Astrocyte of the spinal cord (primary cell): Measurements from ENCODE around the gene SFSWAP.

ENCODE experiments used
- DNase-seq: peaks from one replicate; pipeline ENCODE4 v3.0.0; 2011; ENCODE audit warnings: low read depth, low spot score
- H3K4me3 ChIP-seq: 2 replicates; pipeline ENCODE4 v1.5.1; 2011; ENCODE audit warnings: low read depth, mild to moderate bottlenecking, low read length, moderate library complexity
- CTCF ChIP-seq: IDR thresholded peaks from 2 replicates; pipeline ENCODE4 v1.5.1; 2012; ENCODE audit warnings: low read depth, mild to moderate bottlenecking, low read length, inconsistent platforms
- in situ Hi-C: cut with HindIII; loops from 2 replicates; pipeline ENCODE4 v1.10.0; 2017; ENCODE audit warnings: low sequenced_read_pairs

Gene SFSWAP

GRCh38 chr12:131754184-131754583, 43.3 kb downstream of the SFSWAP start:
- no peak for TF ChIP-seq CTCF
- no peak for DNase-seq
- in situ Hi-C loops: no loop called here

GRCh38 chr12:131755305-131756113, 44.6 kb downstream of the SFSWAP start:
- no peak for DNase-seq
- peak; percentile 41 for TF ChIP-seq CTCF
- H3K4me3 ChIP-seq: no peak overlapping the region
- in situ Hi-C loops: no loop called here

More at GRCh38 chr12:131754184-131754583, 43.3 kb downstream of the SFSWAP start:
- H3K4me3 ChIP-seq: no peak overlapping the region

- TF ChIP-seq CTCF: no peak
- in situ Hi-C loops: no loop called here
- no peak for DNase-seq
- H3K4me3 ChIP-seq: no peak overlapping the region
Measured at GRCh38 chr12:131756441-131756840, 45.6 kb downstream of the SFSWAP start.

- H3K4me3 ChIP-seq: no peak overlapping the region
- TF ChIP-seq CTCF: no peak
- in situ Hi-C loops: no loop called here
- no peak for DNase-seq
Measured at GRCh38 chr12:131757111-131757510, 46.2 kb downstream of the SFSWAP start.

GRCh38 chr12:131758016-131758739, 47.3 kb downstream of the SFSWAP start:
- TF ChIP-seq CTCF: no peak
- in situ Hi-C loops: no loop called here
- DNase-seq: no peak
- H3K4me3 ChIP-seq: no peak overlapping the region

- no peak overlapping the region for H3K4me3 ChIP-seq
- in situ Hi-C loops: no loop called here
- TF ChIP-seq CTCF: no peak
- peak; percentile 24 for DNase-seq
Measured at GRCh38 chr12:131759176-131759575, 48.3 kb downstream of the SFSWAP start.
